Ishikawa (cell line): ENCODE data around the gene SLC29A2.

Experiments used
- CEBPB ChIP-seq: IDR thresholded peaks from 2 replicates; pipeline ENCODE4 v1.6.1; 2012
- CREB1 ChIP-seq: IDR thresholded peaks from 2 replicates; pipeline ENCODE4 v1.6.1; 2012; ENCODE audit warnings: low read depth
- EGR1 ChIP-seq: IDR thresholded peaks from 2 replicates; pipeline ENCODE4 v1.6.1; 2012
- EP300 ChIP-seq: IDR thresholded peaks from 2 replicates; pipeline ENCODE4 v1.6.1; 2012; ENCODE audit warnings: borderline replicate concordance
- FOXM1 ChIP-seq: IDR thresholded peaks from 2 replicates; pipeline ENCODE4 v1.6.1; 2012; ENCODE audit warnings: low read depth, borderline replicate concordance
- MAX ChIP-seq: IDR thresholded peaks from 2 replicates; pipeline ENCODE4 v1.6.1; 2012
- NFIC ChIP-seq: IDR thresholded peaks from 2 replicates; pipeline ENCODE4 v1.6.1; 2012
- RAD21 ChIP-seq: IDR thresholded peaks from 2 replicates; pipeline ENCODE4 v1.6.1; 2012; ENCODE audit warnings: low read depth
- REST ChIP-seq: IDR thresholded peaks from 2 replicates; pipeline ENCODE4 v1.6.1; 2012; ENCODE audit warnings: low read depth, mild to moderate bottlenecking
- TAF1 ChIP-seq: IDR thresholded peaks from 2 replicates; pipeline ENCODE4 v1.6.1; 2012; ENCODE audit warnings: low read depth, mild to moderate bottlenecking
- TCF12 ChIP-seq: IDR thresholded peaks from 2 replicates; pipeline ENCODE4 v1.6.1; 2012; ENCODE audit warnings: low read depth
- TEAD4 ChIP-seq: IDR thresholded peaks from 2 replicates; pipeline ENCODE4 v1.6.1; 2012
- USF1 ChIP-seq: IDR thresholded peaks from 2 replicates; pipeline ENCODE4 v1.6.1; 2012
- YY1 ChIP-seq: IDR thresholded peaks from 2 replicates; pipeline ENCODE4 v1.6.1; 2012; ENCODE audit warnings: low read depth
- ZBTB7A ChIP-seq: IDR thresholded peaks from 2 replicates; pipeline ENCODE4 v1.6.1; 2012; ENCODE audit warnings: low read depth

Gene SLC29A2

GRCh38 chr11:66340596-66341501 is 30.7 kb downstream of the SLC29A2 start:
- TF ChIP-seq CREB1 = no peak

- TF ChIP-seq RAD21 (no peak), TEAD4 (no peak), USF1 (no peak), FOXM1 (no peak), MAX (no peak), YY1 (no peak), NFIC (no peak), EGR1 (no peak), CREB1 (no peak)
These were observed 31.7 kb downstream of the SLC29A2 start for GRCh38 chr11:66339686-66340483.

- TF ChIP-seq TEAD4 (no peak), TAF1 (no peak), YY1 (no peak), EGR1 (no peak)
These were observed 32.3 kb downstream of the SLC29A2 start for GRCh38 chr11:66339162-66339675.

- TF ChIP-seq MAX (no peak), USF1 (no peak), CREB1 (no peak), TEAD4 (no peak), YY1 (no peak), EGR1 (no peak), NFIC (no peak), TAF1 (no peak), CEBPB (no peak), REST (no peak), TCF12 (no peak), ZBTB7A (no peak), RAD21 (no peak), EP300 (no peak), FOXM1 (no peak)
These were observed 33.0 kb downstream of the SLC29A2 start for GRCh38 chr11:66338276-66339161.

GRCh38 chr11:66337103-66337899 is 34.3 kb downstream of the SLC29A2 start:
- TF ChIP-seq TEAD4 (no peak), NFIC (no peak), CEBPB (no peak), TCF12 (no peak), CREB1 (no peak), MAX (no peak), USF1 (no peak), RAD21 (no peak)
